Measurements from ENCODE around the gene TBC1D2B. TPM values are rescaled to one million over a fixed set of nuclear protein-coding genes. Genes with fewer than 3 reads are reported as not detected.

The TBC1D2B gene
- total and polyA plus RNA-seq, 2 donors (not counting 3 experiments of a cell fraction or from before 2014, with no cell fraction given): 30.8 to 46.1 TPM

DNA sequence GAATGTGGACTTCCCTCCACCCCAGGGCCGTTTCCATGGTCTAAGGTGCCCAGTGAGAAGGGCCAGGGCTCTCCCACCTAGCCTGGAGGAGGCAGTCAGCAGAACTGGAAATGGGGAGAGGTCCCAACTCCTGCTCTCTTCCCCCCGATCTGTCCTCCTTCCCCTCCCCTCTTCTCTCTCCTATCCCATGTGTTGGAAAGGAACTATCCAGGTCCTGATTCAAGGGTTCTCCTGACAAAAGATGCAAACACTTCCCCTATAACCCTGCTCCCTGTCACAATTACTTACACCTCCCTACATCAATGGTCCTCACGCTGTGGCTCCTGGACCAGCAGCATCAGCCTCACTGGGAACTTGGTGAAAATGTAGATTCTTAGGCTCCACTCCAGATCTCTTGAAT is 47.8 kb upstream of the TBC1D2B start:
- TF ChIP-seq POLR2A (IDR thresholded peaks at IDR 0.05; ENCODE audit: low read depth, low read length) (no peak), MAX (IDR thresholded peaks at IDR 0.05; ENCODE audit: insufficient read depth, insufficient read length) (no peak), MYC (IDR thresholded peaks at IDR 0.05; ENCODE audit: low read depth, low read length) (no peak), JUN (IDR thresholded peaks at IDR 0.05; ENCODE audit: borderline replicate concordance, insufficient read depth, insufficient read length, low read depth) (no peak), FOS (IDR thresholded peaks at IDR 0.05; ENCODE audit: borderline replicate concordance, insufficient read depth, low read length) (no peak), POLR2AphosphoS5 (IDR thresholded peaks at IDR 0.05; ENCODE audit: insufficient read depth, low read depth, low read length) (no peak), EZH2 (IDR thresholded peaks at IDR 0.05; ENCODE audit: borderline replicate concordance, low read depth, low read length, severe bottlenecking) (no peak), GATA2 (IDR thresholded peaks at IDR 0.05; ENCODE audit: insufficient read depth, insufficient read length, low read depth, low read length) (no peak)
- TF ChIP-seq, protein P1, sequence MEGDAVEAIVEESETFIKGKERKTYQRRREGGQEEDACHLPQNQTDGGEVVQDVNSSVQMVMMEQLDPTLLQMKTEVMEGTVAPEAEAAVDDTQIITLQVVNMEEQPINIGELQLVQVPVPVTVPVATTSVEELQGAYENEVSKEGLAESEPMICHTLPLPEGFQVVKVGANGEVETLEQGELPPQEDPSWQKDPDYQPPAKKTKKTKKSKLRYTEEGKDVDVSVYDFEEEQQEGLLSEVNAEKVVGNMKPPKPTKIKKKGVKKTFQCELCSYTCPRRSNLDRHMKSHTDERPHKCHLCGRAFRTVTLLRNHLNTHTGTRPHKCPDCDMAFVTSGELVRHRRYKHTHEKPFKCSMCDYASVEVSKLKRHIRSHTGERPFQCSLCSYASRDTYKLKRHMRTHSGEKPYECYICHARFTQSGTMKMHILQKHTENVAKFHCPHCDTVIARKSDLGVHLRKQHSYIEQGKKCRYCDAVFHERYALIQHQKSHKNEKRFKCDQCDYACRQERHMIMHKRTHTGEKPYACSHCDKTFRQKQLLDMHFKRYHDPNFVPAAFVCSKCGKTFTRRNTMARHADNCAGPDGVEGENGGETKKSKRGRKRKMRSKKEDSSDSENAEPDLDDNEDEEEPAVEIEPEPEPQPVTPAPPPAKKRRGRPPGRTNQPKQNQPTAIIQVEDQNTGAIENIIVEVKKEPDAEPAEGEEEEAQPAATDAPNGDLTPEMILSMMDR (IDR thresholded peaks at IDR 0.05; ENCODE audit: extremely low read depth in 1 of 2, insufficient read depth in 1 of 2, low read depth in 1 of 2, low read length in 2 of 2): no peak
- Histone ChIP-seq H3K9me3 (replicated peaks; ENCODE audit: control insufficient read depth, insufficient read depth, low read length) (no peaks in the 10 kb centered on the region), H3K4me2 (ENCODE audit: insufficient read depth, low read length) (no peak overlapping the region), H3K9me1 (replicated peaks; ENCODE audit: control insufficient read depth, extremely low read depth, insufficient read depth, low read length) (no peaks in the 10 kb centered on the region), H3K27me3 (ENCODE audit: control insufficient read depth in 2 of 2, insufficient read depth in 2 of 2, low read length in 2 of 2) (no peaks in the 10 kb centered on the region), H3K36me3 (ENCODE audit: control insufficient read depth in 2 of 2, extremely low read depth in 1 of 2, insufficient read depth in 2 of 2, low read length in 2 of 2) (no peaks in the 10 kb centered on the region), H3K9ac (replicated peaks; ENCODE audit: extremely low read depth, insufficient read depth, low read length) (no peak overlapping the region), H3K27ac (ENCODE audit: insufficient read depth, low read depth, low read length) (no peak overlapping the region), H4K20me1 (replicated peaks; ENCODE audit: control insufficient read depth, extremely low read depth, insufficient read depth, low read length) (no peaks in the 10 kb centered on the region), H3K4me1 (ENCODE audit: control insufficient read depth, extremely low read depth, insufficient read depth, low read length) (no peaks in the 10 kb centered on the region), H2AFZ (ENCODE audit: low read depth, low read length) (no peak overlapping the region), H3K4me3 (replicated peaks in 1 of 3; ENCODE audit: insufficient read depth in 1 of 3, low read depth in 1 of 3, low read length in 3 of 3) (no peak overlapping the region), H3K79me2 (ENCODE audit: control insufficient read depth, insufficient read depth, low read length) (no peaks in the 10 kb centered on the region)
- POLR2A ChIA-PET: no interaction called here
- BruUV-seq (replicated peaks): no TSS peak
- dilution Hi-C loops (cut with MboI; ENCODE audit: extremely low pct_ligation_motif_present, low sequenced_read_pairs): no loop called here
- CTCF ChIA-PET: interaction anchor here (1.1 to 7.0 kb wide), 2 partner anchors 12 to 115 kb away, joined by 4 to 50 read pairs; no protein-coding TSS in a partner anchor
- intact Hi-C loops (cut with micrococcal nuclease): no loop called here
- no peak for DNase-seq (ENCODE audit: low read depth, low spot score)
- FAIRE-seq: no peak

Measured in endothelial cell of umbilical vein (primary cell).